Activated T-cell treated with anti-CD3 and anti-CD28 coated beads for 1 hour (primary cell): Measurements from ENCODE around the gene PXYLP1.

Experiments
- DNase-seq: peaks from one replicate; pipeline ENCODE4 v3.0.0-alpha.2; 2020; ENCODE audit warnings: low read depth

PXYLP1 gene

DNA sequence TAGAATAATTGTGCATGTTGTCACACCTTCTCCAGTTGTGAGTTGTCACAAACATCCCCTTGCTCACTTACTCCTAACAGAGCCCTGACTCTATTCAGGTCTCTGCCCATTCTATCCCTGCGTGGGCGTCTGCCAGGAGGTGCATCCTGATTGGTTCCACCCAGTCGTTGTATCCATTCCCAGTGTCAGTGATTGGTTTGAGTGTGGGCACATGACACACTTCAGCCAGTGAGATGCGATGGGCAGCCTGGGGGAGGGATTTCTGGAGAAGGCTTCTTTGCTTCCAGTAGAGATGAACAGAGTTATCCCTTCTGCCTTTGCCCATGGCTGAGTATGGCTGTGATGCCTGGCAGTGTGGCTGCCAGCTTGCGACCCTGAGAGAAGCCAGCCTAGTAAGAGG lies 18.7 kb downstream of the PXYLP1 start:
- no peak for DNase-seq

DNA sequence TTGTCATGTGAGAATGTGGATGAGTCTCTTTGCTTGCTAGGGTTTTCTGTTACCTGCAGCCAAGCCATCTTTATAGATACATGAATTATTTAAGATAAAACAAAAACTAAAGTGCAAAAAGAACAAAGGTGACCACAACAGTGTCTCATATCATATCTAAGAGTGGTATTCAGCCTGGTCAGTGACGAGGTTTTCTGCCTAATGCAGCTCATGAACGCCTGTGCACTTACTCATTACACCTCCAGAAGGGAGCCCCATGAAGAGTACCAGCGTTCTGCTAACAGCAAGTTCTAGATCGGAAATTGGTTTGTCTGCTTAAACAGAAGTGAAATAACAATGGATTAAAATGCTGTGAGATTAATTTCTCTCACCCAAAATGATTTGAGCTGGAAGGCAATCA lies 19.2 kb downstream of the PXYLP1 start:
- no peak for DNase-seq

DNA sequence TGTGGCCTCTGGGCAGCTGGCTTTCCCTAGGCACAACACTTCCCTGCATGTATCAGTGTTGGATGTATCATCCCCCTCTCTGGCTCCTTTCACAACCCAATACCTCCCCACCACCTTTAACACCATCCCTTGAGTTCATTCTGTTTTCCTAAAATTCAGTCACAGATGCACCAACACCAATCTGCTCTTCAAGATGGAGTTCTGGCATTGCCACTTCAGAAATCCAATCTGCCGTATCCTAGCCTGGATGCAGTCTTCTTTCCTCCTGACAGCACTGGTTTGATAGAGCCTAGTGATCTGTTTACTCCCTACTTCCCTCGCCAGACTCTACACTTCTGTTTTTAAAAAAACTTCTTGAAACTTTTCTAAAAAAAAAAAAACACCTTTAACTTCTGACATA lies 21.7 kb downstream of the PXYLP1 start:
- DNase-seq = no peak

DNA sequence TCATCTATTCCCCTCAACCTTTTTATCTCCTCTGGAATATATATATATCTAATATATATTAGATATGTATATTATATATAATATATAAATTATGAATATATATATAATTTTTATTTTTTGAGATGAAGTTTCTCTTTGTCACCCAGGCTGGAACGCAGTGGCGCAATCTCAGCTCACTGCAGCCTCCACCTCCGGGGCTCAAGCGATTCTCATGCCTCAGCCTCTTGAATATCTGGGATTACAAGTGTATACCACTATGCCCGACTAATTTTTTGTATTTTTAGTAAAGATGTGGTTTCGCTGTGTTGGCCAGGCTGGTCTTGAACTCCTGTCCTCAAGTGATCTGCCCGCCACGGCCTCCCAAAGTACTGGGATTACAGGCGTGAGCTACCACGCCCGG lies 22.2 kb downstream of the PXYLP1 start:
- DNase-seq = no peak

DNA sequence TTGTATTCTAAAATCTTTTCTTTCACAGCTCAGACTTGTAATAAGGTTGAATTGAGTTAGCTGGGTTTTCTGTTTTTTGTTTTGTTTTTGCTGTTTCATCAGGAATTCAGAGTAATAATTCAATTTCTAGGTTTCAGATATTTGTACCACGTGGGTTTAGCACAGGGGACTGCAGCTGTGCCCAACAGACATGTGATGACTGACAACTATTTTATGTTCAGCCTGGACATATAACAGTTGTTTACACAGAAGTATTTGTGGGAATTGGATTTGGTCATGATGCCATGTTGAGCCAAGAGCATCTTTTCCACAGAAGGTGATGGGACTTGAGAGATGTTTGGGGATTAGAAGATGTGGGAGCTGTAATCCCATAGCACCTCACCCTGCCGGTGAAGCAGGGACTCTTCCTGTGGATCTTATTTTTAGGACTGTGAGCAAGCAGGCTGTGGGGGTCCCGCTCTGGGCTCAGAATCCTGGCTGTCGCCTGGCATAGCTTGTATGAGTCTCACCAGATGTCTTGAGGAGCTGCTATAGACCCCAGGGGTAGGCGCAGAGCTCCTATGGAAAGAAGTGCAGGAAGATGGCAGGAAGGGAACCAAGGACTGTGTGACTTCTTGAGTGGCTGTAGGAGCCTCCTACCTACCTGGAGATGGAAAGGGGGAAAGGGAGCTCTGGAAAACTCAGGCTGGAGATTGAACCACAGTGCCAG lies 23.7 kb downstream of the PXYLP1 start:
- DNase-seq = no peak

DNA sequence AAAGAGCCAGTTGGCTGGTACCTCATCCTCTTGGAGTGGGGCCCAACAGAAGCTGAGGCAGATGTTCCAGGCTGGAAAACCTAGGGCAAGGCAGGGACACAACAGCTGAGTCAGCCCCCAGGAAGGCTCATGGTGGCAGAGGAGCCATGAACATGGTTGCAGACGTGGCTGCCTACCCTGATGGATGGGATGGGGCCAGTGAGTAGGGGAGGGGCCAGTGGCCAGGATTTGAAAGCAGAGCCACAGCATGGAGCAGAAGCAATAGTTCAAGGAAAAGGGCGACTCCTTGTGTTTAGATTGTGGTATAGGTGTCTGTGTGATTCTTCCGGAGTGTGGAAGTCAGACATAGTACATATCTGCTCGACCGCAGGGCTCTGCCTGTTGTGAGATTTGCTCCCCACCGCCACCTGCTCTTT lies 24.2 kb downstream of the PXYLP1 start:
- DNase-seq = peak; percentile 17

DNA sequence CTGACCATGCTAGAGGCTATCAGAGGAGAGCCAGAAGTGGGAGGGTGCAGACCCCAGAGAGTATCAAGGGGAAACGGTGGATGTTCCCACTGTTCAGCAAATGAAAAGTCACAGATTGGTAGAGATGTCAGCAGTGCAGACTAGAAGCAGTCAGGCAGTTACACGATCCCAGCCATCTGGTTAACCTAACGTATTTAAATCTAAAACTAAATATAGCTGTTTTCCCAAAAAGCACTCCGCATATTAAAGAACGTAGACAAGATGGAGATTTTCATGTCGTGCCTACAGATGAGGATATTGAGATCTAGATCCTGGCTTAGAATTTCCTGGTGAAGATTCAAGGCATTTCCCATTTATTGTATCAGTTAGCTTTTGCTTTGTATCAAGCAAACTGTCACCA lies 25.2 kb downstream of the PXYLP1 start:
- no peak for DNase-seq

DNA sequence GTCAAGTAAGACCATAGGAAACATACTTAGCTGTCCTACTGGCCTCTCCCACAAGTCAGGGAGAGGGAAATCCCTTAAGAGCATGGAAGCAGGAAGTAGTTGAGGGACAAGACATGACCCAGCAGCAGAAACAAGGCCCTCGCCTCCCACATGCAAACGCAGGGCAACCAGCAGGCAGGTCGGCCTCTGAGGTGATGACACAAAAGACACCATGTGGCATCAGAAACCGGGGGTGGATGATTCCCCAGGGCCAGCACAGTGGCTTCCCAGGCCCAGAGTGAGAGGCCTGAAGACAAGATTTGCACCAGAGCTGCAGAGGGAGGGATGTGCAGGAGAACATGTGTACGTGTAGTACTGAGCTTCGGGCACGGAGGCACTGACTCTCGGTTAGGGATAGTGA lies 26.3 kb downstream of the PXYLP1 start:
- no peak for DNase-seq

DNA sequence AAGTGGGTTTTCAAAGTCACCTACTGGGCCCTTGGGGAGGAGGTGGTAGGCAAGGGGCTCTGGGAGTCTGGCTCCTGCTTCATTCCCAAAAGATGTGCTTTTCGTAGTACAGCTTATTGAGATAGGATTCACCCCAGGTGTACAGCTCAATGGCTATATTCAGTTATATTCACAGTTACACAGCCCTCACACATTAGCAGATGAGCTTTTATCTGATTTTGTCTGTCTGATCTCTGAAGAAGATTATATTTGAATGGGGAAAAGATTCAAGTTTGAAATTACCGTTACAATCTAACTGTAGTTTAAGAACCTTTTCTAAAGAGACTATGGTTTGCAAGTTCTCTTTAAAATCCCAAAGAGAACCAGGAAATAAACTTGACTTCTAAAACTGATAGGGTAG lies 27.3 kb downstream of the PXYLP1 start:
- no peak for DNase-seq

DNA sequence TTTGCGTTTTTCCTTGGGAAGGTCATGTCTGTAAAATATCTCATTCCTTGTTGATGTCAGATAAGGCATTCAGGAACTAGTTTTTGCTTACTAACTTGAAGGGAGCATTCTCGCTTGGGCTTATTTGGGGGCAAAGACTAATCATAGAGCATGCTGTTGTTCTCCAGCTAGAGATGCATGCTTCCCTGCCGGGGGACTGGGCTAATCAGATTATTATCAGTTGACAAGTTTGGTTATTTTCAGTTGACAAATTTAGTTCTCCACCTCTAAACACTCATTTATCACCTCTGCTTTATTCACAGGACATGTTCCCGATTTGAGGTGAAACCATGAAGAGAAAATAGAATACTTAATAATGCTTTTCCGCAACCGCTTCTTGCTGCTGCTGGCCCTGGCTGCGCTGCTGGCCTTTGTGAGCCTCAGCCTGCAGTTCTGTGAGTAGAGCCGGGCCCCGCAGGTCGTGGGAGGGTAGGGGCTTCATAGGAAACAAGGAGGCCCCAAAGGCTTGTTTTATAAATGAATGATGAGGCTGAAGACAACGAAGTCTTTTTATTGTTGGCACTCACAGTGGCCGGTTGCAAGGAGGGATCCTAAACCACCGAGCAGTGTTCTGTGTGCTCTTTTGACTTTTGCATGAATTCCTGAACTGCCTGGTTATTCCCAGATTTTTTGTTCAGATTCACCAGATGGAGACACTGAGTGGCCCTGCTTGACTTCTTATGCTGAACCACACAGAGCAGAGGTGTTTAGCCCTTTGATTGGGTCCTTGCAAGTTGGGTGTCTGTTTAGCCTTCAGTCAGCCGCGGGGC lies 28.4 kb downstream of the PXYLP1 start:
- no peak for DNase-seq

DNA sequence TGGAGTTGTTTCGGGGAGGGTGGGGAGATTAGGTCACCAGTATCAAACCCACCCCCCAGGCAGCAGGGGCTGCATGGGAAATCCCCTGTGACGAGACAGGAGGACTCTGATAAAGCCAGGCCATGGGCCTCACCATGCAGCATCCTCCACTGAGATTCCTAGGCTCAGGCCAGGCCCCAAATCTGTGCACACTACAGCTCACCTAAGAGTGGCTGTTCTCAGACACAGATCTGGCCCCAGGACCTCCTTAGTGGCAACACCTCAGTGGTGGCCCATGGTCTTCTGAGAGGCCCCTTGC lies 29.0 kb downstream of the PXYLP1 start:
- DNase-seq = no peak

DNA sequence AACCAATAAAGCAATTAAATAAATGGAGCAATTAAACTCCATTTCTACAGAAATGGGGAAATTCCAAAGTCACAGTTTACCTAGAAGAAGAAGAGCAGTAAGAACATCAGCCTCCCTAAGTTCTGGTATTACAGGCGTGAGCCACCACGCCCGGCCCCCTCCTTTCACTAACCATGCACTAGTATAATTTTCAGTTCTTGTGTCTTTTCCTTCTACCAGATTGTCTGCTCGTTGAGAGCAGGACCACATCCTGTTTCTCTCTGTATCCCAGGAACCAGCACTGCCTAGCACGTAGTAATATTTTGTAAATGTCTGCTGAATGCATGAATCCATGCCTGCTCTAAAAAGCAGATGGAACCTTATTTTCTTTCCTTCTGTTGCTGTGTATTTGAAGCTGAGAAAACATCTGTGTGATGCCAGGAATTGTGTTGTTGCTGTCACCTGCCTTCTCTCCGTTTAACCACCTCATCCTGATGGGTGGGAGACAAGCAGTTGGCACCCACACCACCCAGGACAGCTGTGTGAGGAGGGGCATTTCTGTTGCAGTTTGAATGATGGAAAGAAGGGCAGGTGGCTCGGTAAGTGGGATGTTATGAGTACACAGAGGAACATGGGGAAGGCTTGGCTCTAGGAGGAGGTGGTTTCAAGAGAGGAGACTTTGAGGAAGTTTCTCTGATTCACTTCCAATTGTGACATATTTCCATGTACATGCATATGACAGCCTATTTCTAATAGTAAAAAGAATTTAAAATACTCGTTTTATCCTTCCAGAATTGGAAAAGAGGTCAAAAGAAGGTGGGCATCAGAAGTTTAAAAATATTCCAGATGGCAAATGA lies 30.1 kb downstream of the PXYLP1 start:
- DNase-seq = no peak

DNA sequence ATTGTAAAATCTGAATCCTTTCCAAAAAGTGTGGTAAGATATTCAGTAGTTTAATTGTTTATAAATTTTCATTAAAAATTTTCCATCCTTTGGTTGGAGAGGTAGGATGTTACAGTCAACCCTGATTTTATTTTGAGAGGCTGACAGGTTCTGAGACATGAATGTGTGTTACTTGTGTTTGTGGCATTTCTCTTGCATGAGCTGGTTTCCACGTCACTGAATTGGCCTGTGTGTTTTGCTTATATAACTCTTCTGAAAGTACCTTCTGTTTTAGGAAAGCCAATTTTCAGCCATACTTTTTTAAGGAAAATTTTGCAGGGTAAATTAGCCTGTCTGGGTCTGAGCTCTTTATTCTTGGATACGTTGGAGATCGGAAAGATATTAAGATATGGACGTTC lies 30.7 kb downstream of the PXYLP1 start:
- no peak for DNase-seq

DNA sequence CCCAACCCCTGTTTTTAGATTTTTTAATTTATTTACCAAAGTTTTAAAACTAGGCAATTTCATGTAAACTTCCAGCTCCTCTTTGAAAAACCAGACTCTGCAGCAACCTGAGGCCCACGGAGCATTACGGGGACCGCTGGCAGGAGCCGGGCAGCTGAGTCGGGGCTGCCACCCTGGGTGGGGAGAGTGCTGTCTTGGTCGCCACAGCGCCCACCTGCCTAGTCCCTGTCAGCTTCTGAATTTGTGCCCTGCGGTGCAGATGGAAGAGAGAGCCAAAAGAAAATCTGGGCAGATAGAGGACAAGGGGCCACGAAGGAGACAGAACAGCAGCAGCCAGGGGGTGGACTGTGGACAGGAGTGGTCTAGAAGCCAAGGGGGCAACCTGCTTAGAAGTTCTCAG lies 34.6 kb downstream of the PXYLP1 start:
- no peak for DNase-seq

DNA sequence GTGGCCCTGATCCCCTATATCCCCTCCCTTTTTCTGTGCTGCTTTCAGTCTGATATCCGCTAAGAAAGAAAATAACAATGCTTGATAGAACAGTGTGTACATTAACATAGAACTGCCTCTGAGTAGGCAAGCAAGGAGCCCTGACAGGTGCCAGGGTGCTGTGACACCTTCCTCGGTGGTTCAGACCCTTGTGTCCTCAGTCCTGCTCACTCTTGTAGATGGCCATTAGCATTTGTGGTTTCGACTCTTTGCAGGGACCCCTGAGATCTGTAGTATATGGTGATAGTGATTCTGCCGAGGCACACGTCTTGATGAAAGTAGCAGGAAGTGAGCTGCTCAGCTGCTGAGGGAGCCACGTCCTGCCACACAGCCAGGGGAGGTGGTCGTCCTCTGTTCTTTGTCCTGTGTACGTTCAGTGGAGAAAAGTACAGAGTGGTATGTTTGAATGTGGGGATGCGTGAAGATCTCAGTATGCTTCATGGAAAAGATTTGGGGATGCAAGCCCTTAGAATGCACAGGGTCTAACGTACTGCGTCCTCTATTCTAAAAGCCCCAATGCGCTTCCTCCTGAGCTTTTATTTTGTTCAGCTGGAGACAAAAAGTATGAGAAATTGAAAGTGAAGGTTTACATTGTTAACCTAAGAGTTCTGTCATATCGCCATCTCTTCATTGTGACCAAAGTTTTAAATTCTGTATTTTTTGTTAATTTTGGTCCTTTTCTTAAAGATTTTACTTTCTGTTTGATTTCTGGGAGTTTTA lies 35.4 kb downstream of the PXYLP1 start:
- DNase-seq = peak; percentile 34

DNA sequence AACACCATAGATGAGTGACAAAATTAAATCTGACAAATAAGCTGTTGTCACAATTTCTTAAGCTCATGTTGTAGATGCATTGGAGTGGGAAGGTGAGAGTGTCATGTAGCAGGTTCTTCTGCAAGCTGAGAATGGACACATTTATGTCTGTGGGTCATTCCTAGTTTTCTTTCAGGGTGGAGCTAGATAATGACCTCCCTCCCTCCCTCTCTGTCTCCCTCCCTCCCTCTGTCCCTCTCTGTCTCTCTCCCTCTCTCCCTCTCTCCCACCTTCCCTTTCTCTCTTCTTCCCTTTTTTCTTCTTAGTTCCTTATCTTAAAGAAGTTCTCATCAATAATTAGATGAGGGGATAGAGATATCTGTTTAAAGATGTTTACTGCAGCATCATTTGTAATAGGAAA lies 36.0 kb downstream of the PXYLP1 start:
- DNase-seq = no peak

DNA sequence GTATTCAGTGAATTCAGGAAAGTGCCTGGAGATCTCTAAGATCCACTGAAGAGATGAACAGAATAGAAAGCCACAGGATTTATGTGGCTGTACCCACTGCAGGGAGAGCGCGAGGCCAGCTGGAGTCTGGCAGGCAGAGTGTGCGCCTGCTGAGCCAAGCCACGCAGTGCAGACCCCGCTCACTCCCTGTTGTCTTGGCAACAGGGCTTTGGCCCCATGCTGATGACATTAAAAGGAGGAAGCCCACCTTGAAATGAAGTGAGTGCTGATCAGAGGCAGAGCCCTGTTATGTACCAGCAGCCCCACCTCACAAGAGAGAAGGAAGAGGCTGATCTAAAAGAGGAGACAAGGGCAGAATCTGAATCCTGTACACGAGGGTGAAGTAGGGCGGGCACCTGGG lies 36.7 kb downstream of the PXYLP1 start:
- no peak for DNase-seq

DNA sequence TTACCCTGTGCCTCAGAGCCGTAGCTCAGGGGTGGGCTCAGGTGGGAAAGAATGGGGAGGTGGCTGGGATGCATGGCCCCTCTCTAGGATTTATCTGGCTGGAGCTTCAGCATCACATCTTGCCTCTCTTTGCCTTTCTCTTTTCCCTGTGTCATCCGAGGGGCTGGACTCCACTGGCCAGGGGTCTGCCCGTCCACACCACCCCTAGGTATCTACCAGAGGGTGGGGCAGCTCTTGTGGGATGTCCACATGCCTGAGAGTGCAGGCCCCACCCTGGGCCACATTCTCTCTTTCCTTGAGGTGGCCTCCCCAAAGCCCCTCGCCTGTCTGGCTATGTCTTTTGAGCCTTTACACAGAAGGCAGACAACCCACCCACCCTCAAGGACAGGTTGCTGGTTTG lies 37.2 kb downstream of the PXYLP1 start:
- DNase-seq = no peak

DNA sequence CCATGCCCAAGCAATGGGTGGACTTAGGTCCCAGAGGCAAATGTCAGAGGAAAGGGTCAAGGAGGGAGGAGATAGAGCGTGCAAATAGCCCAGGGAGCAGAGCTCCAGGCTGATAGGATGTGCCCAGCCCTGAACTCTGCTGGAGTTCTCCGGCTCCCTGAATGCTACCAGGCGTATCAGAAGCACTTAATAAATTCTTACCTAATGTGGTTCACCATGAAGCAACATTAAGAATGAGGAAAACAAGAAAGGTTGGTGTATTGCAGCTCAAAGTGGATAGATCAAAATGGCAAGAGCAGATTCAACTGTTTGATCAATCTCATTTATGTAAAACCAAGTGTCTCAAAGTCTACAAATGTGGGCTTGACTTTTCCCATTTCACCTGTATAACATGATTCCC lies 38.3 kb downstream of the PXYLP1 start:
- no peak for DNase-seq

DNA sequence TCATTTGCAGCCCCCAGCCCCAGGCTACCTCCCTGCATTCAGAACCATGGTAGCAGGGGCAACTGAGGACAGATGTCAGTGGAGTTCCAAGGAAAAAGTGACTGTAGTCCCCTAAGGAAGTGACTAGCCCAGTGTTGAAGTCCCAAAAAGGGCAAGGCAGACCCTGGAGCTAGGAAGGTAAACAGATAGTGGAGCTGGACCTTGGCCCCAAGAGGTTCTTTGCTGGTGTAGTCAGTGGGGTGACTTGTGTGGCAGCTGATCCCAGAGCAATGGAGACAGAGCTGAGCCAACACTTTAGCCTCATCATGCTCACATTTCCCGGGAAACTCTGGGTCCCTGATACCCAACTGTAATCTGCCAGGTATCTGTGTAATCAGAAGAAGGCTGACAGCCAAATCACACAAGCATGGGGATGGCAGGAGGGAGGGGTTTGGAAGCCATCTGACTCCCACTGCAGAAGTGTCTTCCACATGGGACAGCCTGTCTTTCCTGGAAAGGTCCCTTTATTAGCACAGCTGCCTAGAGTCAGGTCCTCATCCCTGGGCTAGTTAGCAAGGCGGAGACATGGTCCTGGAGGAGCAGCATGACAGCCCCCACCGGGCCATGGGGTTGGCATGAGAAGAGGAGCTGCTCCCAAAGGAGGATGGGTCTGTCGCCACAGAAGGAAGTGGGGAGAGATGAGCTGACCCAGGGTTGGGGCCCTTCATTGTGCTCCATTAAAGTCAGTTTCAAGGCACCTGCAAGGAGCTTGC lies 39.8 kb downstream of the PXYLP1 start:
- no peak for DNase-seq

DNA sequence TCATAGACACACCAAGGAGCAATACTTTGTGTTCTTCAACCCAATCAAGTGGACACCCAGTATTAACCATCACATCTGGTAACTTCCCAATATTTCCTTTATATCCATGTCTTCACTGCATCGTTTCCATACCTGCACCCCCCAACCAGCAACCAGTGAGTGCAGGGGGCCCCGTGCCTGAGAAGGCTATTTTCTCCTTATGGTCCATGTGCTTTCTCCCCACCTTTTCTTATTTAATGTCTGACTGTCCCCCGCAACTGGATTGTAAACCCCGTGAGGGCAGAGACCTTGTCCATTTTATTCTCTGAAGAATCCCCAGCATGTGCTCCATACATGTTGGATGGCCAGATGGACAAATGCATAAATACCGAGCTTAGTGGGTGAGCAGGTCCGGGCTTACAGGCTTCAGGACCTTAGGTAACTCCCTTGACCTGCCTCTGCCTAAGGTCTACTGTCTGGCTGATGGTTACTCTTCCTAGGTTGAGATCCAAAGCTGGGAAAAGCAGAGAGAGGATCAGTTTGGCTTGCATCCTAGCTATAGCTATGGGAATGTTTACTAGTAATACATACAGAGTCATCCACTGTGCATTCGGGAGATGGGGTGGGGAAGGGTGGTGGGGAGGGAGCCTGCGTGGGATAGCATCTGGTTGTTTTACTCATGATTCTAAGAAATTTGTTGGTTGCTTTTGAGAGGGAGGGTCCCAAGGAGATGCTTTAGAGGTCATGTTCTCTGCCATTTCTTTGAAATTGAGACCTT lies 41.5 kb downstream of the PXYLP1 start:
- DNase-seq = no peak
